GM19099 (cell line): ENCODE results near the gene GLUD1.
"Not testable (repeated sequence)": the region's sequence is repeated elsewhere in the genome, so short reads cannot be mapped to it uniquely, and the experiment has no call there.

ENCODE experiments used
- POLR2A ChIP-seq: IDR thresholded peaks from 3 replicates; pipeline ENCODE4 v1.6.1; 2011; ENCODE audit warnings: low read depth; ENCODE audit not compliant: insufficient read length; ENCODE audit errors: extremely low read depth

Gene GLUD1

DNA sequence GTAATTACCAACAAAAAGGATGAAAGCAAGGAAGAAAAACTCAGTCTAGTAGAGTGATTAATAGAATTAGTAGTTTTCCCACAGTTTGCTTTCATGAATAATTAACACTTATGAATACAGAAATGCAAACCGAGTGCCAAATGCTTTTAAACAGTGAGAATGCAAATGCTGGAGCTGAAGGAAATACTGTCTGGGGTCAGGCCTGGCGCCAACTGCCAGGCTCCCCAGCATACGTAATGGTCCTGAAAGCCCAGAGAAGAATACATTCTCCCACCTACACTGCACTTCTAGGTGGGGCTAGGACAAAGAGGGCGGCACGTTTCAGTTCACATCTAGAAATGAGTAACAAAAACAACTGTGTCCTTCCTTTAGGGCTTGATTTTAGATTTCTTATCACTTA lies 30.0 kb downstream of the GLUD1 start:
- TF ChIP-seq POLR2A, result no peak

DNA sequence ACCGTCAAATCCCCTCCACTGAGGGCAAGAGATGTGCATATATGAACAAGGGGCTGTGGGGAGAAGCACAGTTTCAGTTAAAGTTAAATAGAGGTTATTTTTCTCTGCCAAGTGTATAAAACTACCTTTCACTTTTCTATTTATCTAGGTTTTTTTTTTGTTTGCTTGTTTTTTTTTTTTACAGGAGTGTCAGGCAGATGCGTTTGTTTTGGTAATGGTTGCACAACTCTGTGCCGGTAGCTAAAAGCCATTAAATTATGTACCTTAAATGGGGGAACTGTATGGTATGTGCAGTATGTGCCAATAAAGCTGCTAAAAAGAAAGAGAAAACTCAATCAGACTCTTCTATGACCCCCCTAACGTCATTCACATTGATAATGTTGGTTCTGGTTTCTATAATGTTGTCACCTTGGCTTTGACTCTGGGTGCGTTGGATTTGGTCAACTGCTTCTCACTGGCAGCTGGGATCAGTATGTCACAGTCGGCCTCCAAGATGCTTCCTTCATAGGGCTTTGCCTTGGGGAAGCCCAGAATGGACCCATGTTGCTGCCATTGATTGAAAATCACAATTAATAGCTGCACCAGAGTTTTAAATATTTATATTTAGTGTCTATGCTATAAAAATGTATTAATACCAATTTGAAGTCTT lies 34.2 kb downstream of the GLUD1 start:
- no peak for TF ChIP-seq POLR2A

DNA sequence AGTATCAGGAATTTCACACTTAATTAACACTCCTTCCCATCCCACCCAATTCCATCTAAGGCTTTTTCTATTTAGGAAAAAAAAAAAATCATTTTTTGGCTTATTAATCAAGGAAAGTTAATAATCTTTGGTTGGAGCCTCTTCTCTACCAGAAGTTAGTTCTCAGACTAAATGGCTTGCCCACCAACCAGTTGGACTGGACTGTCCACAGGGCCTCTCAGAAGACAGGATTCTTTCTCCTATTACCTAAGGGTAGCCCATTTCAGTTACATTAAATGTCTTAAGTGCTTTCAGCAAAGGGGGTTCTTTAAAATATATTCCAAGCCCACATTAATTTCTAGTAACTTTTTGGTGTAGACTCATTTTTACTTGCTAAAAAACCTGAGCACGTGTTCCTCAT lies 35.2 kb downstream of the GLUD1 start:
- TF ChIP-seq POLR2A, result no peak

DNA sequence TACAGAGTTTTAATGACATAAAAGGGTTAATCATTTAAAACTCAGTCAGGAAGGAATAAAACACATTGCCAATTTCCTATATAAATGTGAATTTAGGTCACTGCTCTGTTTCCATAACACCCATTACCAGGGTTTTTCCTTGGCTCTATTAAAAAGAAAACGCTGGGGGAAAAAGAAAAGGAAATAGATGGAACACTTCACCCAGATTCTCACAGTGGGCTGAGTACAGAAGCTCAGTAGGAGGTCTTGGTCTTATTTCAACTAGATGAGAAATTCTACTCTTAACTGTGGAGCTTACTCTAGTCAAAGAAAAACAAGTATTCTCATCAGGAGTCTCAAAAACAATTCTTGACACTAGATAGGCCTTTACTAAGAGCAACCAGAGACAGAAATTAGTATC lies 36.5 kb downstream of the GLUD1 start:
- TF ChIP-seq POLR2A, result no peak

DNA sequence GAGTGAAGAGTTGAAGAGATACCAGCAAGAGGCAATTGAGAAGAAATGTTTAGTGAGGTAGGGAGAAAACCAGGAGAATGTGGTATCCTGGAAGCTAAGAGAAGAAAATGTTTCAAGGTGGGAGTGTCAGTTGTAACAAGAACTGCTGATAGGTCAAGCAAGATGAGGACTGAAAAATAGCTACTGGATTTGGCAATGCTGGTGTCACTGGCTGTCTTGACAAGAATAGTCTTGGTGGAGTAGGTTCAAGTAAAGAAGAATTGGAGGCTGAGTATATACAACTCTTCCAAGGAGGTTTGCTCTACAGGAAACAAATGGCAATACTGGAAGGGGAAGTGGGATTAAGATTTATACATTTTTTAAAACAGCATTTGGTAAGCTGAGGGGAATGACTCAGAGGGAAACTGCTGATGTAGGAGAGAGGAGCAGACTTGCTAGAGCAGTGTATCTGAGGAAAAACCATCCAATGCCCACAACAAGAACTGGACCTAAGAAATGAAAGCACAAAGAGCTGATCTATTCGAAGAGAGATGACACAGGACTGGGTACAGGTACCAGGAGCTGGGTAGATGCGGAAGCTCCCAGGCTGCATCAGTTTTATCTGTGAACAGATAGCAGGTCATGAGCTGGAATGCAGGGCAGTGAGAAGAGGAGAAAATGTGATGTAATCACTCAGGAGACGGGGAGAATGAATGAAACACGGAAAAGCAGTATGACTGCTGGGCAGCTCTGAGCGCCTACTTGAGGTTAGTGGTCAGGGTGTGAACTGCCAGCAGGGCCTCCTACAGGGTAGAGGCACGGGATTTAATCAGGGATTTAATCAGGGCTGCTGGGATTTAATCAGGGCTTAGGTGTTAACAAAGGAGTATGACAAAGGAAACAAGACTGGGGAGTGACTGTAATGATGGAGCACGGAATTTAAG lies 40.0 kb downstream of the GLUD1 start:
- no peak for TF ChIP-seq POLR2A

DNA sequence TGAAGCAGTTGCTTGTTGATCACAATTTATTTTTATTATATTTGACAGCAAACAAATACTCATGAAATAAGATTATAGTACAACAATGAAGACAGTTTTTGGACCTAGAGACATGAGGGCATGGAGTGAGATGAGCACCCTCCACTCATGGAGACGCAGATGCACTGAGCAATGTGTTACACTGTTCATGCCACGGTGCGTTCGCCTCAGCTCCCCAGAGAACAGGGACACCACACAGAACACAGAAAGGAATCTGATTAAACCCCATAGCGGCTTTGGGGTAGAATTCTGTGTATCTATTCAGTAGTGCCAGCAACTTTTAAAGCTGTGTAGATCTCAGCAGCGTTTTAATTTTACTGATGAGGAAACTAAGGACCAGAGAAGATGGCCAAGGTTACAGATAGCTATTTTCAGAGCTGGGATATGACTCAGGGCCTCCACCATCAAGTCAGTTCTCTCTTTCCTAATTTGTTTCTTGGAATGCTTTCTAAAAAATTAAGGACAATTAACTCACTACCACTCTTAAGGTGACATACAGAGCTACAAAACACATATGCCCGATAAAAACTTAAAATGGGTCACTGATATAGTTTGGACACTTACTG lies 41.0 kb downstream of the GLUD1 start:
- no peak for TF ChIP-seq POLR2A

DNA sequence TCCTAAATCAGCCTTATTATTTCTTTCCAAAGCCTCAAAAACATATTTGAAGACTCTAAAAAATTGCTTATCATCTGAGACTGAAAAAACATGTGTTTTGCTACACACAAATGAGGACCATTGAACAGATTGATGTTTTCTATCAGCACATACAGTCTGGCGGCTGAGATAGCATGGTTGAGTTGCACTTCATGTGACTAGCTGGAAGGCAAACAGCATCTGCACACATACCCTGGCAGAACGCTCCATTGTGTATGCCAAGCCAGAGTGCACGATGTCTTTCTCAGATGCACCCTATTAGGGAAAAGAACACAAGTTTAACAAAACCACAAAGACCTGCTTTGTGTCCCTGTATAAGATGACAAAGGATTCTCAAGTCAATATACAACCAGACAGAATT lies 41.5 kb downstream of the GLUD1 start:
- no peak for TF ChIP-seq POLR2A

DNA sequence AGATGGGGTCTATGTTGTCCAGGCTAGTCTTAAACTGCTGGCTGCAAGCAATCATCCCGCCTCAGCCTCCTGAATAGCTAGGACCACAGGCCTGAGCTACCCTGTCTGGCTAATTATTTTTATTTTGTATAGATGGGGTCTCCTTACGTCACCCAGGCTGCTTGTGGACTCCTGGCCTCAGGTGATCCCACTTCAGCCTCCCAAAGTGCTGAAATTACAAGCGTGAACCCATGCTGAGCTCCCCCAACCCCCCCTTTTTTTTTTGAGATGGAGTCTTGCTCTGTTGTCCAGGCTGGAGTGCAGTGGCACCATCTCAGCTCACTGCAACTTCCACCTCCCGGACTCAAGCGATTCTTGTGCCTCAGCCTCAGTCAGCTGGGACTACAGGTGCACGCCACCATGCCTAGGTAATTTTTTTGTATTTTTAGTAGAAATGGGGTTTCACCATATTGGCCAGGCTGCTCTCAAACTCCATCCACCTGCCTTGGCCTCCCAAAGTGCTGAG lies 49.2 kb downstream of the GLUD1 start:
- no peak for TF ChIP-seq POLR2A

DNA sequence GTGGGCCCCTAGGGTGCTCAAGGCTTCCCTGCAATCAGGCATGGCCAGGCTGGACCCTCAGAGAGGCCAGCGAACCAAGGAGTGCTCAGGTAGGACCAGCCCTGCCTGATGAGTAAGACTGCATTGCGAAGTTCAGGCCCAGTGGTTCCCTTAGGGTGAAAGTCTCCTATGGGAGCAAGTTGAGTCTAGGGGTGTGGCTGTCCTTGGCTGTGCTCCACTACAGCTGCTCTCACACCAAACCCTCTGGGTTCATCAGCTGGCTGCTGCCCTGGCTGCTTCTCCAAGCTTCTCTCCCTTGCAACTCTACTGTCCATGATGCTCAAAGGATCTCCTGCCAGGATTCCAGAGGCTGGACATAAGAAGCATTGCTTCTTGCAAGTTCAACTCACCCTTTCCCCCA lies 55.9 kb downstream of the GLUD1 start:
- no peak for TF ChIP-seq POLR2A

DNA sequence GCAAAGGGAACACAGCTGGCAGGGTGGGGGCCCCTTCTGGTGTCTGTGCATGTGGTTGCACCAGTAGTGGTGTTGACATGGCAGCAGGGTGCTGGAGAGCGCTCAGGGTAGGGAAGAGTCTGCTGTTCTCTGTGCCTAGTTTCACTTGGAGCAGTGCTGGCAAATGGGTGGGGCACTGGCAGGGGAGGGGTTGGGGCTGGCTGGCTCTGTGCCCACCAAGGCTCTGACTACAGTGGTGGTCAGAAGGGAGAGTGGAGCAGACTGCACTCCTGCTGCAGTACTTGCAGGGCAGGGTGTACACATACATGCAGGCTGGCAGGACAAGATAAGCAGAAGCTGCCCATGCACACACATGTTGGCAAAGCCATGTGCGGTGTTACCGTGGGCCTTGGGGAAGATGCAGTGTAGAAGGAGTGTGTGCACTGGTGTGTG lies 56.3 kb downstream of the GLUD1 start:
- TF ChIP-seq POLR2A, result no peak

DNA sequence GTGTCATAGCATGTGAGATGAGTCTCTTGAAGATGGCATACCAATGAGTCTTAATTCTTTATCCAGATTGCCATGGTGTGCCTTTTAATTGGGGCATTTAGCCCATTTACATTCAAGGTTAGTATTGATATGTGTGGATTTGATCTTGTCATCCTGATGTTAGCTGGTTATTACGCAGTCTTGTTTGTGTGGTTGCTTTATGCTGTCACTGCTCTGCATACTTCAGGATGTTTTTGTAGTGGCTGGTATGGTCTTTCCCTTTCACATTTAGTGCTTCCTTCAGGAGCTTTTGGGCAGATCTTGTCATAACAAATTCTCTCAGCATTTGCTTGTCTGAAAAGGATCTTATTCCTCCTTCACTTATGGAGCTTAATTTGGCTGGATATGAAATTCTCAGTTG lies 58.0 kb downstream of the GLUD1 start:
- no peak for TF ChIP-seq POLR2A

DNA sequence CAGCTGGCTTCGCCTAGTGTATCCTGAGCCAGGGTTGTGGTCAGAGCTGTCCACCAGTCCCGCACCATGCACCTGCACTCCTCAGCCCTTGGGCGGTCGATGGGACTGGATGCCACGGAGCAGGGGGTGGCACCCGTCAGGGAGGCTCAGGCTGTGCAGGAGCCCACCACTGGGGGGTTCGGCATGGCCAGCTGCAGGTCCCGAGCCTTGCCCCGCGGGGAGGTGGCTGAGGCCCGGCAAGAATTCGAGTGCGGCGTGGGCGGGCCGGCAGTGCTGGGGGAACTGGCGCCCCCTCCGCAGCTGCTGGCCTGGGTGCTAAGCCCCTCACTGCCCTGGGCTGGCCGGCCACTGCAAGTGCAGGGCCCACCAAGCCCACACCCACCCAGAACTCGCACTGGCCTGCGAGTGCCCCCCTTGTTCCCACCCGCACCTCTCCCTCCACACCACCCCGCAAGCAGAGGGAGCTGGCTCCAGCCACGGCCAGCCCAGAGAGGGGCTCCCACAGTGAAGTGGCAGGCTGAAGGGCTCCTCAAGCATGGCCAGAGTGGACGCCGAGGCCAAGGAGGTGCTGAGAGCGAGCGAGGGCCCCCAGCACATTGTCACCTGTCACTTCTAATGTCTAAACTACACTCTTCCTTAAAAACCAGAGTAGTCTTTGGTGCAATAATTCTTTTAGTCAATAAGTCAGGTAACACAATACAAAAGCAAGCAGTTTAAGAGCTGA lies 63.6 kb downstream of the GLUD1 start:
- TF ChIP-seq POLR2A, result no peak

DNA sequence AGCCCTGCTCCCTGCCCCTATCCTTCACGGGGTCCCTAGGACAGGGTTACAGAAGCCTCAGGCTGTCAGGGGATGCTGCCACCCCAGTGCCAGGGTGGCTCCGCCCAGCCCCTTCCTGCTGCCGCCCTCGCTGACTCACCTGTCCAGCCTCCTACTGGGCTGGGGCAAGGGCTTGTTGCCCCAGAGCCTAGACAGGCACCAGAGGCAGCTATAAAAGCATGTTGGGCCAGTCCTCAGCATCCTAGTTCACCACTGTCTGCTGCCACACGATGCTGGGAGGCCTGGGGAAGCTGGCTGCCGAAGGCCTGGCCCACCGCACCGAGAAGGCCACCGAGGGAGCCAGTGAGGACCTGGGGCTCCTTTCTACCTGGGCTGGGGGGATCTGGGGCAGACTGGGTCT lies 74.6 kb downstream of the GLUD1 start, which contains the start of gene FAM25A:
Gene FAM25A, plus strand, starts transcription at position 239 of the 400 bp plus-strand sequence. Its CDS starts 31 bp downstream, at position 270.
- TF ChIP-seq POLR2A, result not testable (repeated sequence)

DNA sequence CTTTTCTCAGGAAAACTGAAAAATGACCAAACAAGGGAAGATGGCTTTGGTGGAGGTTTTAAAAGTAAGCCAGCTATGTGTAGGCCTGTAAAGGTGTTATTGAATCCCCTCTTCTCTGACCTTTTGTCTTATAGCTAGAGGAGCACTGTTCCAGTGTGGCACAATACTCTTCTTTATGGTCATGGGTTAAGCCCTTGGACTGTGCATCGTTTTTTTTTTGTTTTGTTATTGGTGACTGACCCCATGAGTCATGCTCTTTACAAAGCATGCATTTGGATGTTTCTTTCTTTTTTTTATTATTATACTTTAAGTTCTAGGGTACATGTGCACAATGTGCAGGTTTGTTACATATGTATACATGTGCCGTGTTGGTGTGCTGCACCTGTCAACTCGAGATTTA lies 94.2 kb downstream of the GLUD1 start:
- no peak for TF ChIP-seq POLR2A
